ENCODE measurements around the gene ATAD1.
"Not testable (repeated sequence)": the region's sequence is repeated elsewhere in the genome, so short reads cannot be mapped to it uniquely, and the experiment has no call there.

Gene ATAD1

DNA sequence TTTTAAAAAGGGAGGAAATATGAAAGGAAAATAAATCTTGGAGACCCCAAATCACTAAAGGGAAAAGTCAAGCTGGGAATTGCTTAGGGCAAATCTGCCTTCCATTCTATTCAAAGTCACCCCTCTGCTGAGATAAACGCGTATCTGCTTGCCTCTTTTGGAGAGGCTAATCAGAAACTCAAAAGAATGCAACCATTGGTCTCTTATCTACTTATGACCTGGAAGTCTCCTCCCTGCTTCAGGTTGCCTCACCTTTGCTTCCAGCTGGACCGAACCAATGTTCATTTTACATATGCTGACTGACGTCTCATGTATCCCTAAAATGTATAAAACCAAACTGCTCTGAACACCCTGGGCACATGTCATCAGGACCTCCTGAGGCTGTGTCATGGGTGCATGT lies 14.7 kb downstream of the ATAD1 start:
- no peak for DNase-seq (ENCODE audit: low read depth)

DNA sequence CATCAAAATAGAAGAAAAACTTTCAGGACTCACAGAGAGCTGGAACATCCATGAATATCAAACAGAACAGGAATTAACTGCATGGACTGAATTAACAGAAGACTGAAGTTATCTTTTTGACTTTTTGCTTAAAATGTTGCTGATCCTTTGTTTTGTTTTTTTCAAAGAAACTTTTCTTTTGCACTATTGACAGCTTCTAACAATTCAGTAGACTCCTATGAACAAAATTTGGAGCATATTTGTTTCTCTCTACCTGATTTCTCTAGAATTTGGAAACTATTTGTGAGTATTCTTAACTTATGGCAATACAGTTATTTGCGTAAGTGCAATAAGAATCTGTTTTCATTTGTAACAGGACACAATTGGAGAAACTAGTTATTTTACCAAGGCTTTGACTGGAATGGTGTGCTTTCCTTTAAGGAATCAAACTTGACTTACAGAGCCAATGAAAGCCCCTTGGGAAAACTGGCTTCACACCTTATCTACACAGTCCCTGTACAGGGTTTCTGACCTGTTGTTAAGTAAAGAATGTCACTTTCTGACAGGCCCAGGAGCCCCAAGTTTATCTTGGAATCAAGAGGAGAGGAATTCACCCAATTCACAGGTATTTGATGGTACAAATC lies 16.1 kb downstream of the ATAD1 start:
- not testable (repeated sequence) for DNase-seq (ENCODE audit: low read depth)

GRCh38 chr10:87799860-87800259 lies 18.2 kb downstream of the ATAD1 start:
- DNase-seq (ENCODE audit: low read depth): no peak

DNA sequence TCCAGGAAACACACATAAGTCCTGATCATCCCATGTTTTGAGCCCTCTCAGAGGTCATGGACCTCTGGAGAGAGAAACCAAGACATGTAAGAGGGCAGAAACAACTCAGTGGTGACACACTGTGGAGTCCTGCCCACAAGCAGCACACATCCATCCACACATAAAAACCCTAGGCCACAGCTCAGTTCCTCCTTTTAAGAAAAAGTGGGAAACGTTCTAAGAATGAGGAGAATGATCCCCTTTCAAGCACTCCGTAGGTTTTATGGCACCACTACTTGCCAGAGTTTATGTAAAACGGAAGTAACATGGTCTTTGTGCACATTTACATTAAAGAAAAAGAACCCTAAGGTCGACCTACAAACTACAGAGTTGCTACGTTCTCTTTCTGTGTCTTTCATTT lies 19.9 kb downstream of the ATAD1 start:
- no peak for DNase-seq (ENCODE audit: low read depth)

- DNase-seq (ENCODE audit: low read depth): no peak
Observed at GRCh38 chr10:87794285-87794684, 23.7 kb downstream of the ATAD1 start.

DNA sequence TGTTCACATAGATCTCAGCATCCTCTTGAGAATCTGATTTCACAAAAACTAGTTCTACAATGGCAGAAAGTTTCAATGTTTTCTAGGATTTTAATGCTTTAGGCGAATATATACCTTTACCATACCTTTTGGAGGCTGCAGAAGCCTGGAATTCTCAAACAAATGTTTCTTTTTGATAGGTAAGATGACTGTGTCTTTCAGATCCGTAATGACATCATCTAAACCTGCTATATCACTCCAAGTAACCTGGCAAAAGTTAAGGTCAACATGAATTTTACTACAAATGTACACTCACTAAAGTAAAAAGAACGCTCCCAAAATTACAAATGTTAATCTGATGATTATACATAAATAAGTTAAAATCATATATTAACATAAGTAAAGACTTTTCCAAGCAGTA lies 27.8 kb downstream of the ATAD1 start:
- DNase-seq (ENCODE audit: low read depth): no peak

- no peak for DNase-seq (ENCODE audit: low read depth)
Observed at GRCh38 chr10:87786421-87786820, 31.6 kb downstream of the ATAD1 start.

DNA sequence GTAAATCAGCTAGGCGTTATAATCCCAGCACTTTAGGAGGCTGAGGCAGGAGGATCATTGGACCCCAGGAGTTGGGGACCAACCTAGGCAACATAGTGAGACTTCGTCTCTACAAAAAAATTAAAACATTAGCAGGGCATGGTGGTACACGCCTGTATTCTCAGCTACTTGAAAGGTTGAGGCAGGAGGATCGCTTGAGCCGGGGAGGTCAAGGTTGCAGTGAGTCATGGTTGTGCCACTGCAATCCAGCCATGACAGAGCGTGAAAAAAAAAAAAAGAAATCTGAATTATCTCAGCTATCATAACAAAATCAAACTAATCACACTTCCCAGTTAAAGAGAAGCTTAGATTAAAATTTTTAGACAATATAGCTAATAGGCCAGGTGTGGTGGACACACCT lies 35.3 kb downstream of the ATAD1 start:
- no peak for DNase-seq (ENCODE audit: low read depth)

- no peak for DNase-seq (ENCODE audit: low read depth)
Observed at GRCh38 chr10:87781545-87781944, 36.5 kb downstream of the ATAD1 start.

- DNase-seq (ENCODE audit: low read depth): no peak
Observed at GRCh38 chr10:87776328-87776727, 41.7 kb downstream of the ATAD1 start.

GRCh38 chr10:87775766-87776165 lies 42.3 kb downstream of the ATAD1 start:
- DNase-seq (ENCODE audit: low read depth): peak; percentile 66

DNA sequence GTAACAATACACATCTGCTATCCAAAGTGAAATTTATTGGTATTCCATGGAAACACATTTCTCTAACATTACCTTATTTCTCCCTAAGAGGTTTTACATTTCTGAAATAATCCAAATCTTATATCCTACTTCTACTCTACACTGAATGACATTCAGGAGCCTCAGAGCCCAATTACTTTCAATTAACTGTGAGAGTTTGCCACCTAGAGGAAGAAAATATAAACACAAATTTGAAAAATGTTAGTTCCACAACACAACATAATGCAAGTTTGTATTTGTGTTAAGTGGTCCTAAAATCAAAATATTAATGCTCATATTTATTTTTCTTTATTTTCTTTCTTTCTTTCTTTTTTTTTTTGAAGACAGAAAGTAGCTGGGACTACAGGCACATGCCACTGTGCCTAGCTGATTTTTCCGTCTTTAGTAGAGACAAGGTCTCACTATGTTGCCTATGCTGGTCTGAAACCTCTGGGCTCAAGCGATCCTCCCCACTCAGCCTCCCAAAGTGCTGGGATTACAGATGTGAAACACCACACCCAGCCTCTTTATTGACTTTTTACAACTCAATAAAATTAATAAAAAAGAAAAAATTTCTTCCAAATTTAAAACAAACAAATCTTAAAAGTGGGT lies 46.0 kb downstream of the ATAD1 start:
- peak; percentile 63 for DNase-seq (ENCODE audit: low read depth)

- peak; percentile 85 for DNase-seq (ENCODE audit: low read depth)
Observed at GRCh38 chr10:87767253-87767652, 50.8 kb downstream of the ATAD1 start.

DNA sequence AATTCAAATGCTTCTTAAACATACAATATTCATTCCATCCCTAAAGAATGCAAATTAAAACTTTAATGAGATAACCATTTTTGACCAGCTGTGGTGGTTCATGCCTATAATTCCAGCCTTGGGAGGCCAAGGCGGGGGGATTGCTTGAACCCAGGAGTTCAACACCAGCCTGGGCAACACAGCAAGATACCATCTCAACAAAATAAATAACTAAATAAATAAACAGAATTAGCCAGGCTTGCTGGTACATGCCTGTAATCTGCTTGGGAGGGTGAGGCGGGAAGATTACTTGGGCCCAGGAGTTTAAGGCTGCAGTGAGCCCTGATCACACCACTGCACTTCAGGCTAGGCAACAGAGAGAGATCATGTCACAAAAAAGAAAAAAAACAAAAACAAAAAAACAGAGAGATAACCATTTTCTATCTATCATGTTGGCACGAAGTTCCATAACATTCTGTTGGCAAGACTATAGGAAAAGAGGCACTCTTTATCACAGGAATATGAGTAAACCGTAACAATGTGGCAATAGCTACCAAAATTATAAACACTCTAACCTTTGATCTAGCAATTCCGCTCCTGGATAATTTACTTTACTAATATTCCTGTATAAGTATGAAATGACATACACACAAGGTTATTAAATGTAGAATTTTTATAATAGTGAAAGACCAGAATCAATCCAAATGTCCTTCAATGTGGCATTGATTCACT lies 52.2 kb downstream of the ATAD1 start:
- no peak for DNase-seq (ENCODE audit: low read depth)

- DNase-seq (ENCODE audit: low read depth): no peak
Observed at GRCh38 chr10:87764072-87764934, 53.7 kb downstream of the ATAD1 start.

DNA sequence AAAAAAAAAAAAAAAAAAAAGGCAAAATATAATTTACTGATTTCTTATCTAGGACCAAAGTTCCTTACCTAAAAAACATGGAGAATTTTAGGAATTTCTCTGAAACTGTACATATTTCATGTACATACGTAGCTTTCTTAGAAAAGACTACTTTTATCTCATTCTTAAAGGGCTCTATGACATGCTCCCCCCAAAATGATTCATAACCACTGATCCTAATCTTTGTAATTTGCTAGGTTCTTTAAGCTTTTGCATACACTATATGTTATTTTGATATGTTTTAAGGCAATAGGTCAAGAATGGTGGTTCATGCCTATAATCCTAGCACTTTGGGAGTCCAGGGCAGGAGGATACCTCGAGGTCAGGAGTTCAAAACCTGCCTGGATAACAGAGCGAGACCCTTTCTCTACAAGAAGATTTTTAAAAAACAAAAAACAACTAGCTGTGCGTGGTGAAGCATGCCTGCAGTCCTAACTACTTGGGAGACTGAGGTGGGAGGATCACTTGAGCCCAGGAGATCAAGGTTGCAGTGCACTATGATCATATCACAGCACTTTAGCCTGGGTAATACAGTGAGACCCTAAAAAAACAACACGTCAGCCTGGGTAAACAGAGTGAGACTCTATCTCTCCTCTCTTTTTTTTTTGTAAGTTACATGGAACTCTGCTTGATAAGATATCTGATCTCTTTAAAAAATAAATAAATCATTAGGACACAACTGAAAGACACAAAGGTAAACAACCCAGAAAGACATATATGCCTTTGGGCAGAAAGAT lies 54.8 kb downstream of the ATAD1 start:
- DNase-seq (ENCODE audit: low read depth): peak; percentile 43

DNA sequence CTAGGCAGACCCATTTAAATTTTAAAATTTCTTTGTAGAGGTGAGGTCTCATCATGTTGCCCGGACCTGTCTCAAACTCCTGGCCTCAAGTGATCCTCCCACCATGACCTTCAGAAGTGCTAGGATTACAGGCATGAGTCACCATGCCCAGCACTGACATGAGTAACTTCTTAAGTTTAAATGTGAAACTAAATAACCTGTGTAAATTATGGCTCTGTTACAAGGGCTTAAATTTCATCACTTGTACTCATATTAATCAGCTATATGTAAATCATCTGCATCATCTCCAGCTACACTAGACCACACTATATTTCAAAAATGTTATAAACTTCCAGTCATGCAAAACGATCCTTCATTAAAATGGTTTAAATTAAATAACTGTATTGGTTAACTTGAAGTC lies 56.1 kb downstream of the ATAD1 start:
- DNase-seq (ENCODE audit: low read depth): peak; percentile 86

GRCh38 chr10:87761153-87761552 lies 56.9 kb downstream of the ATAD1 start:
- DNase-seq (ENCODE audit: low read depth): no peak

DNA sequence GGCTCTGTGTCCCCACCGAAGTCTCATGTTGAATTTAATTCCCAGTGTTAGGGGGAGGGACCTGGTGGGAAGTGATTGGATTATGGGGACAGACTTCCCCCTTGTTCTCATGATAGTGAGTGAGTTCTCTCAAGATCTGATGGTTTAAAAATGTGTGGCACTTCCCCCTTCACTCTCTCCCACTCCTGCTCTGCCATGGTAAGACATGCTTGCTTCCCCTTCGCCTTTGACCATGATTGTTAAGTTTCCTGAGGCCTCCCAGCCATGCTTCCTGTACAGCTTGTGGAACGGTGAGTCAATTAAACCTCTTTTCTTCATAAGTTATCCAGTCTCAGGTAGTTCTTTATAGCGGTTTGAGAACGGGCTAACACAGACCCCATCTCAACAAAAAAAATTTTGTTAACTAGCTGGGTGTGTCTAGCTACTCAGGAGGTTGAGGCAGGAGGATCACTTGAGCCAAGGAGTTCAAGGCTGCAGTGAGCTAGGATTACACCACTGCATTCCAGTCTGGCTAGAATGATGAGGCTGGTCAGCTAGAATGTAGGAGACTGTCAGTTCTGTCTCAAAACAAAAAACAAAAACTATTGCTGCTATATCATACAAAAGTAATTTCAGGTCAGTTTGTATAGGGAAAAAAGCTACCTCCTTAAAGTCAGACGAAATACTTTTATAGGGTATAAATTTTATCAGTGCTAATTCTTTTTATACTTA lies 57.7 kb downstream of the ATAD1 start:
- no peak for DNase-seq (ENCODE audit: low read depth)

- no peak for DNase-seq (ENCODE audit: low read depth)
Observed at GRCh38 chr10:87759551-87759950, 58.5 kb downstream of the ATAD1 start.

DNA sequence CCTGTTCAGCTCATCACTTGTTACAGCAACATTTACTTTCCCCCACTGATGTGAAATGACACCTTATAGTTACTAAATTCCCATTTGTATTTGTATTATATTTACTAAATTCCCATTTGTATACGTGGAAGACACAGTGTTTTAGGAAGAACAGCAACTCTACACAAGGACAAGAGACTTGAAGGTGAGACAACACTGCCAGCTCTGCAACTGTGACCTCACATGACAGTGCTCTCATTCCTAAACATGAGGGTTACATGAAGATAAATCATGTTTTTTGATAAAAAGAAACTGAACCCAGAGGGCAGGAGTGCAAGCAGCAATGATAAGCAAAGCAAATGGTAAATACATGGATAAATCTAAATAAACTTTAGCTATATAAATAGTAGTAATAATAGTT lies 60.3 kb downstream of the ATAD1 start:
- DNase-seq (ENCODE audit: low read depth): no peak

All from ELR (cell line).